SK-N-SH treated with all-trans-retinoic acid at 6 μM for 48 hours (cell line): Measurements from ENCODE around the gene MICAL1.

Experiments used
- ATAC-seq: fragments of 200-7000 bp; cut with Tn5 transposase; 3 replicates; pipeline ENCODE4 v1.9.1; 2020; ENCODE audit warnings: mild to moderate bottlenecking, moderate library complexity
- ARNTL ChIP-seq: fragments of 450-650 bp; formaldehyde crosslinking; IDR thresholded peaks from 2 replicates; pipeline ENCODE4 v1.5.0; 2020; ENCODE audit warnings: low read depth, mild to moderate bottlenecking, moderate library complexity, borderline replicate concordance
- BACH2 ChIP-seq: fragments of 250-450 bp; sonication (Bioruptor Pico); IDR thresholded peaks from 2 replicates; pipeline ENCODE4 v1.9.0; 2021; ENCODE audit warnings: mild to moderate bottlenecking, borderline replicate concordance
- CSDC2 ChIP-seq: fragments of 250-450 bp; sonication (Bioruptor Pico); IDR thresholded peaks from 2 replicates; pipeline ENCODE4 v1.5.0; 2020; ENCODE audit warnings: mild to moderate bottlenecking, moderate library complexity
- ESRRG ChIP-seq: fragments of 250-450 bp; sonication (Bioruptor Pico); IDR thresholded peaks from 2 replicates; pipeline ENCODE4 v1.6.1; 2021; ENCODE audit warnings: mild to moderate bottlenecking
- GLIS3 ChIP-seq: fragments of 250-450 bp; sonication (Bioruptor Pico); IDR thresholded peaks from 2 replicates; pipeline ENCODE4 v1.5.0; 2020; ENCODE audit warnings: mild to moderate bottlenecking, moderate library complexity
- ISL1 ChIP-seq: fragments of 250-450 bp; sonication (Bioruptor Pico); IDR thresholded peaks from 2 replicates; pipeline ENCODE4 v2.1.2; 2022; ENCODE audit warnings: mild to moderate bottlenecking, moderate library complexity
- OSR1 ChIP-seq: fragments of 250-450 bp; sonication (Bioruptor Pico); IDR thresholded peaks from 2 replicates; pipeline ENCODE4 v1.8.0; 2022; ENCODE audit warnings: moderate library complexity, mild to moderate bottlenecking, inconsistent platforms
- PPARA ChIP-seq: fragments of 250-450 bp; sonication (Bioruptor Pico); IDR thresholded peaks from 2 replicates; pipeline ENCODE4 v1.5.0; 2020; ENCODE audit warnings: mild to moderate bottlenecking, borderline replicate concordance
- RARB ChIP-seq: fragments of 250-450 bp; sonication (Bioruptor Pico); IDR thresholded peaks from 2 replicates; pipeline ENCODE4 v1.8.0; 2021; ENCODE audit warnings: mild to moderate bottlenecking, moderate library complexity
- SNAI2 ChIP-seq: fragments of 250-450 bp; sonication (Bioruptor Pico); IDR thresholded peaks from 2 replicates; pipeline ENCODE4 v1.5.0; 2020; ENCODE audit warnings: mild to moderate bottlenecking, moderate library complexity
- TOX ChIP-seq: fragments of 250-450 bp; sonication (Bioruptor Pico); IDR thresholded peaks from 2 replicates; pipeline ENCODE4 v1.8.0; 2021; ENCODE audit warnings: mild to moderate bottlenecking, moderate library complexity, borderline replicate concordance
- ZC3H10 ChIP-seq: fragments of 250-450 bp; sonication (Bioruptor Pico); IDR thresholded peaks from 2 replicates; pipeline ENCODE4 v1.5.1; 2021; ENCODE audit warnings: mild to moderate bottlenecking, moderate library complexity
- ZFP30 ChIP-seq: fragments of 450-650 bp; formaldehyde crosslinking; IDR thresholded peaks from 2 replicates; pipeline ENCODE4 v1.5.0; 2022; ENCODE audit warnings: mild to moderate bottlenecking, moderate library complexity
- ZNF565 ChIP-seq: fragments of 450-650 bp; formaldehyde crosslinking; conservative IDR thresholded peaks from 2 replicates; pipeline ENCODE4 v1.5.0; 2020; ENCODE audit warnings: low read depth, mild to moderate bottlenecking, moderate library complexity
- ZNF70 ChIP-seq: fragments of 450-650 bp; formaldehyde crosslinking; IDR thresholded peaks from 2 replicates; pipeline ENCODE4 v1.5.0; 2020; ENCODE audit warnings: mild to moderate bottlenecking, moderate library complexity
- ZNF8 ChIP-seq: fragments of 450-650 bp; formaldehyde crosslinking; IDR thresholded peaks from 2 replicates; pipeline ENCODE4 v1.5.0; 2020; ENCODE audit warnings: mild to moderate bottlenecking, moderate library complexity
- TF ChIP-seq, protein P1 (sequence below): fragments of 250-450 bp; sonication (Bioruptor Pico); IDR thresholded peaks from 2 replicates; pipeline ENCODE4 v1.8.0; 2020; ENCODE audit warnings: mild to moderate bottlenecking, moderate library complexity, borderline replicate concordance
- TF ChIP-seq, protein P2 (sequence below): fragments of 250-450 bp; sonication (Bioruptor Pico); IDR thresholded peaks from 2 replicates; pipeline ENCODE4 v1.8.0; 2021; ENCODE audit warnings: low read depth, mild to moderate bottlenecking, moderate library complexity, borderline replicate concordance
- TF ChIP-seq, protein P3 (sequence below): fragments of 250-450 bp; sonication (Bioruptor Pico); IDR thresholded peaks from 2 replicates; pipeline ENCODE4 v1.5.0; 2020; ENCODE audit warnings: mild to moderate bottlenecking, moderate library complexity
- TF ChIP-seq, protein P4 (sequence below): fragments of 250-450 bp; sonication (Bioruptor Pico); IDR thresholded peaks from 2 replicates; pipeline ENCODE4 v1.5.1; 2020; ENCODE audit warnings: low read depth, mild to moderate bottlenecking, moderate library complexity

Gene MICAL1

DNA sequence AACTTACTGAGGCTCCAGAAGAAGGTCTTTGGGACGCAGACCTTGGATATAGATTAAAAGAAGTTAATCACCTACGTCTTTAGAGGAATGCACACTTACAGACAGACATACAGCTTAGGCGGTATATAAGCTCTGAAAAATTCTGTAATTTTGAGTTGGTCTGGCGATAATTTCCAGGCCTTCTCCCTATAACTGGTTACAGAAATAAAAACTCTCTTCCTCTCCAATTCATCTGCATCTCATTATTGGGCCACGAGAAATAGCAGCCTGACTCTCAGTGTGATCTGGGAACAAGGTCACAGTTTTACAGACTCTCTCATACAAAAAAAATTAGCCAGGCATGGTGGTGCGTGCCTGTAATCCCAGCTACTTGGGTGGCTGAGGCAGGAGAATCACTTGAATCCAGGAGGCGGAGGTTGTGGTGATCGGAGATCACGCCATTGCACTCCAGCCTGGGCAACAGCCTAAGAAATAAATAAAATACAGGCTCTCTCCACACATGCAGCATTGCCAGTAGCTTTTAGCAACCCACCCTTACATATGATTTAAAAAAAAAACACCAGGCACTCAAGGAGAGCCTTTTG is 22.7 kb upstream of the MICAL1 start:
- ATAC-seq, result no peak
- TF ChIP-seq PPARA (CRISPR knock-in tag), result no peak
- TF ChIP-seq TOX, result no peak
- TF ChIP-seq CSDC2 (CRISPR knock-in tag), result no peak
- TF ChIP-seq ZC3H10, result no peak
- TF ChIP-seq ZNF8 (CRISPR knock-in tag), result no peak
- TF ChIP-seq BACH2, result no peak
- no peak for TF ChIP-seq RARB (CRISPR knock-in tag)

DNA sequence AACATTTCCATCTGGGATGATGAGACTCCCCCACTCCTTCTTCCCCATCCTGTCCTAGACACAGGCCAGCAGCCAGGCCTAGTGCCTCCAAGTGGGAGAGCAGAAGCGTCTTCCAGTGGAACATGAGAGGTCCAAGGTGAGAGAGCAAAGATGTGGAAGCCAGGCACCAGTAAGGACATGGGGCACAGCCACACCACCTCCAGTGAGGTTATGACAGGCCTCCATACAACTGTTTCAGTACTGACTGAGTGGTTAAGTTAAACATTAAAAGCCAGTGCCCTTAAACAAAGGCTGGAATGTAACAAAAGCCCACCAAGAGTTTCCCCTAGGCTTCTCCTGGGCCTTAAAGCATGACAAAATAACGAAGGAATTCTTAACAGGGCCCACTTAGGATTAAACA is 22.2 kb upstream of the MICAL1 start:
- TF ChIP-seq, protein P1, sequence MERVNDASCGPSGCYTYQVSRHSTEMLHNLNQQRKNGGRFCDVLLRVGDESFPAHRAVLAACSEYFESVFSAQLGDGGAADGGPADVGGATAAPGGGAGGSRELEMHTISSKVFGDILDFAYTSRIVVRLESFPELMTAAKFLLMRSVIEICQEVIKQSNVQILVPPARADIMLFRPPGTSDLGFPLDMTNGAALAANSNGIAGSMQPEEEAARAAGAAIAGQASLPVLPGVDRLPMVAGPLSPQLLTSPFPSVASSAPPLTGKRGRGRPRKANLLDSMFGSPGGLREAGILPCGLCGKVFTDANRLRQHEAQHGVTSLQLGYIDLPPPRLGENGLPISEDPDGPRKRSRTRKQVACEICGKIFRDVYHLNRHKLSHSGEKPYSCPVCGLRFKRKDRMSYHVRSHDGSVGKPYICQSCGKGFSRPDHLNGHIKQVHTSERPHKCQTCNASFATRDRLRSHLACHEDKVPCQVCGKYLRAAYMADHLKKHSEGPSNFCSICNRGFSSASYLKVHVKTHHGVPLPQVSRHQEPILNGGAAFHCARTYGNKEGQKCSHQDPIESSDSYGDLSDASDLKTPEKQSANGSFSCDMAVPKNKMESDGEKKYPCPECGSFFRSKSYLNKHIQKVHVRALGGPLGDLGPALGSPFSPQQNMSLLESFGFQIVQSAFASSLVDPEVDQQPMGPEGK (CRISPR knock-in tag), result no peak
- TF ChIP-seq, protein P2, sequence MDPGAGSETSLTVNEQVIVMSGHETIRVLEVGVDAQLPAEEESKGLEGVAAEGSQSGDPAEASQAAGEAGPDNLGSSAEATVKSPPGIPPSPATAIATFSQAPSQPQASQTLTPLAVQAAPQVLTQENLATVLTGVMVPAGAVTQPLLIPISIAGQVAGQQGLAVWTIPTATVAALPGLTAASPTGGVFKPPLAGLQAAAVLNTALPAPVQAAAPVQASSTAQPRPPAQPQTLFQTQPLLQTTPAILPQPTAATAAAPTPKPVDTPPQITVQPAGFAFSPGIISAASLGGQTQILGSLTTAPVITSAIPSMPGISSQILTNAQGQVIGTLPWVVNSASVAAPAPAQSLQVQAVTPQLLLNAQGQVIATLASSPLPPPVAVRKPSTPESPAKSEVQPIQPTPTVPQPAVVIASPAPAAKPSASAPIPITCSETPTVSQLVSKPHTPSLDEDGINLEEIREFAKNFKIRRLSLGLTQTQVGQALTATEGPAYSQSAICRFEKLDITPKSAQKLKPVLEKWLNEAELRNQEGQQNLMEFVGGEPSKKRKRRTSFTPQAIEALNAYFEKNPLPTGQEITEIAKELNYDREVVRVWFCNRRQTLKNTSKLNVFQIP (CRISPR knock-in tag), result no peak
- no peak for TF ChIP-seq ZFP30
- no peak for TF ChIP-seq ZNF565 (CRISPR knock-in tag)
- TF ChIP-seq CSDC2 (CRISPR knock-in tag), result no peak
- TF ChIP-seq ESRRG (CRISPR knock-in tag), result no peak
- no peak for TF ChIP-seq ISL1 (CRISPR knock-in tag)
- no peak for TF ChIP-seq ZC3H10
- no peak for TF ChIP-seq ZNF70 (CRISPR knock-in tag)
- TF ChIP-seq ARNTL (CRISPR knock-in tag), result no peak
- TF ChIP-seq, protein P3, sequence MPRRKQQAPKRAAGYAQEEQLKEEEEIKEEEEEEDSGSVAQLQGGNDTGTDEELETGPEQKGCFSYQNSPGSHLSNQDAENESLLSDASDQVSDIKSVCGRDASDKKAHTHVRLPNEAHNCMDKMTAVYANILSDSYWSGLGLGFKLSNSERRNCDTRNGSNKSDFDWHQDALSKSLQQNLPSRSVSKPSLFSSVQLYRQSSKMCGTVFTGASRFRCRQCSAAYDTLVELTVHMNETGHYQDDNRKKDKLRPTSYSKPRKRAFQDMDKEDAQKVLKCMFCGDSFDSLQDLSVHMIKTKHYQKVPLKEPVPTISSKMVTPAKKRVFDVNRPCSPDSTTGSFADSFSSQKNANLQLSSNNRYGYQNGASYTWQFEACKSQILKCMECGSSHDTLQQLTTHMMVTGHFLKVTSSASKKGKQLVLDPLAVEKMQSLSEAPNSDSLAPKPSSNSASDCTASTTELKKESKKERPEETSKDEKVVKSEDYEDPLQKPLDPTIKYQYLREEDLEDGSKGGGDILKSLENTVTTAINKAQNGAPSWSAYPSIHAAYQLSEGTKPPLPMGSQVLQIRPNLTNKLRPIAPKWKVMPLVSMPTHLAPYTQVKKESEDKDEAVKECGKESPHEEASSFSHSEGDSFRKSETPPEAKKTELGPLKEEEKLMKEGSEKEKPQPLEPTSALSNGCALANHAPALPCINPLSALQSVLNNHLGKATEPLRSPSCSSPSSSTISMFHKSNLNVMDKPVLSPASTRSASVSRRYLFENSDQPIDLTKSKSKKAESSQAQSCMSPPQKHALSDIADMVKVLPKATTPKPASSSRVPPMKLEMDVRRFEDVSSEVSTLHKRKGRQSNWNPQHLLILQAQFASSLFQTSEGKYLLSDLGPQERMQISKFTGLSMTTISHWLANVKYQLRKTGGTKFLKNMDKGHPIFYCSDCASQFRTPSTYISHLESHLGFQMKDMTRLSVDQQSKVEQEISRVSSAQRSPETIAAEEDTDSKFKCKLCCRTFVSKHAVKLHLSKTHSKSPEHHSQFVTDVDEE (CRISPR knock-in tag), result no peak
- TF ChIP-seq, protein P4, sequence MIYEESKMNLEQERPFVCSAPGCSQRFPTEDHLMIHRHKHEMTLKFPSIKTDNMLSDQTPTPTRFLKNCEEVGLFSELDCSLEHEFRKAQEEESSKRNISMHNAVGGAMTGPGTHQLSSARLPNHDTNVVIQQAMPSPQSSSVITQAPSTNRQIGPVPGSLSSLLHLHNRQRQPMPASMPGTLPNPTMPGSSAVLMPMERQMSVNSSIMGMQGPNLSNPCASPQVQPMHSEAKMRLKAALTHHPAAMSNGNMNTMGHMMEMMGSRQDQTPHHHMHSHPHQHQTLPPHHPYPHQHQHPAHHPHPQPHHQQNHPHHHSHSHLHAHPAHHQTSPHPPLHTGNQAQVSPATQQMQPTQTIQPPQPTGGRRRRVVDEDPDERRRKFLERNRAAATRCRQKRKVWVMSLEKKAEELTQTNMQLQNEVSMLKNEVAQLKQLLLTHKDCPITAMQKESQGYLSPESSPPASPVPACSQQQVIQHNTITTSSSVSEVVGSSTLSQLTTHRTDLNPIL (CRISPR knock-in tag), result no peak
- no peak for TF ChIP-seq BACH2
- no peak for ATAC-seq

DNA sequence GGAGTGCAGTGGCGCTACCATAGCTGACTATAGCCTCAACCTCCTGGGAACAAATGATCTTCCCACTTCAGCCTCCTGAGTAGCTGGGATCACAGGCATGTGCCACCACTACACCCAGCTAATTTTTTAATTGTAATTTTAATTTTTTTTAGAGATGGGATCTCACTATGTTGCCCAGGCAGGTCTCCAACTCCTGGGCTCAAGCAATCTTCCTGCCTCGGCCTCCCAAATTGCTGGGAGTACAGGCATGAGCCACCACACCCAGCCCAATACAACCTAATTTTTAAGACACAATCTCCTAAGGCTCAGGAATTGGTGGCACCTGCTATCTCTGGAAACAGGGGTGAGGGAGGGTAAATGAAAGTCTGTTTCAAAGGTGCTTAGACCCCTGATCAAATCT is 21.6 kb upstream of the MICAL1 start:
- no peak for ATAC-seq
- TF ChIP-seq CSDC2 (CRISPR knock-in tag) (no peak), PPARA (CRISPR knock-in tag) (no peak), GLIS3 (no peak)

DNA sequence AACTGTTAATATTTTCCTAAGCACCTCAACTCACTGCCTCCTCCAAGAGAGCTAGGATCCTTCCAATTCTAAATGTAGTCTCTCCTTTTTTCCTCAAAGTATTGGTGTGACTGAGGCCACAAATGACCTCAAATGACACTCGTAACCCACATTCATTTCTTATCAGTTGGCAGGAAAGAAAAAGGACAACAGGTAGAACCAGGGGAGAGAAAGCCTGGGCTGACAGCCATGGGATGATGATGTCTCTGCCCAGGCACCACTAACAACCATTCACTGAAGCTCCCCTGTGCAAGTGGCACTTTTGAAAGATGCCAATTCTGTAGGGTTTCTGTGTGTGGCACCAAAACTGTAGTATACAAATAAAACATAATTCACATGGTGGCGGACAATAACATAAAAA is 20.1 kb upstream of the MICAL1 start:
- TF ChIP-seq CSDC2 (CRISPR knock-in tag) (no peak), RARB (CRISPR knock-in tag) (no peak), OSR1 (no peak), PPARA (CRISPR knock-in tag) (no peak)
- no peak for ATAC-seq

DNA sequence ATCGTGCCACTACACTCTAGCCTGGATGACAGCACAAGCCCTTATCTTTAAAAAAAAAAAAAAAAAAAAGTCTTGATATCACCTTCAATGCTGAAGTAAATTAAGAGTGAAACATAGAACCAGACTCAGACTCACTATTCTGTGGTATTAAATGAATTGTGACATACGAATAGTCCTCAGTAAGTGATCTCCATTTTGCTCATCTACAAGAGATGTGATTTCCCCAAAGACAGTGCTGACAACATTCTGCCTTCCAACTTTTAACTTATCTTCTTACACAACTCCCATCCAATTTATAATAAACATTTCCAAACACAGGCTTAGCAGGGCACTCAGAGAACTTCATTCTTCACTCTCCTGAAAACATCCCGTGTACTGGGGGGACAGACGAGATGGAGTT is 19.4 kb upstream of the MICAL1 start:
- no peak for TF ChIP-seq PPARA (CRISPR knock-in tag)
- TF ChIP-seq, protein P4 (CRISPR knock-in tag), result no peak
- no peak for TF ChIP-seq CSDC2 (CRISPR knock-in tag)
- no peak for TF ChIP-seq SNAI2 (CRISPR knock-in tag)

More for the DNA sequence above, 19.4 kb upstream of the MICAL1 start:
- ATAC-seq, result no peak
